SK-N-DZ (cell line): ENCODE measurements around the gene RASGRP2.

Experiments
- DNase-seq: peaks from one replicate; pipeline ENCODE4 v3.0.0-alpha.2; 2015; ENCODE audit warnings: low spot score

RASGRP2 gene

GRCh38 chr11:64698427-64698826 lies 45.5 kb downstream of the RASGRP2 start:
- DNase-seq: no peak

- no peak for DNase-seq
Observed at GRCh38 chr11:64697663-64698375, 46.1 kb downstream of the RASGRP2 start.

DNA sequence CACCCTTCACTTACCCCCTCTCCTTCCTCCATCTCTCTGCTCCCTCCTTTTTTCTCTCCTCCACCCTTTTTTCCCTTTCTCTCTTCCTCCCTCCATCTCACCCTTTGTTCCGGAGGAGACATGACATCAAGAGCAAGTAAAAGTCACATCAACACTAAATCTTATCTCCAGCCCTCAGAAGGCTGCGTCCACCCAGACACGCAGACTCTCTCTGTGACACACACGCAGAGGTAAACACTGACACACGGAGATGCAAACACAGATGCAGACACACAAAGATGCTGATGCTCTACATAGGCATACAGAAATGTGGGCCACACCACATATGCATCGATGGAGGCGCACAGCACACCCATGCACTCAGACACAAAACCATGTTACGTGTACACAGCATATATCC lies 47.9 kb downstream of the RASGRP2 start:
- no peak for DNase-seq

DNA sequence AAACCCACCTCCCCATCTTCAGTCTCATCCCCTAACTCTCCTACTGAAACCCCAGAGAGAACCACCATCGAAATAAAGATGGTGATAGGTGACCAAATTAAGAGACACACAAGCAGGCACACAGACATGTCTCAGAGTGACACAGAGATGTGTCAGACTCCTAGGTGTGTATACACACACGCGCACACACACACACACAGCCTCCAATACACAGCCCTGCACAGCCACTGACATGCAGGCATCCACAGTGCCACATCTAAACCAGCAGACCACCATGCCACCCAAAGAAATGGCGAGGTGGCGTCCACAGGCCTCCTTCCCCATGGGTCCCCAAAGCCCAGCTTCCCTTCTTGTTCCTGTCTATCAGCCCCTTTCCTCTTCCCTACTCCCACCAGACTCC lies 48.4 kb downstream of the RASGRP2 start:
- no peak for DNase-seq

GRCh38 chr11:64694821-64695365 lies 49.0 kb downstream of the RASGRP2 start:
- peak; percentile 82 for DNase-seq

- DNase-seq: no peak
Observed at GRCh38 chr11:64694026-64694755, 49.8 kb downstream of the RASGRP2 start.

DNA sequence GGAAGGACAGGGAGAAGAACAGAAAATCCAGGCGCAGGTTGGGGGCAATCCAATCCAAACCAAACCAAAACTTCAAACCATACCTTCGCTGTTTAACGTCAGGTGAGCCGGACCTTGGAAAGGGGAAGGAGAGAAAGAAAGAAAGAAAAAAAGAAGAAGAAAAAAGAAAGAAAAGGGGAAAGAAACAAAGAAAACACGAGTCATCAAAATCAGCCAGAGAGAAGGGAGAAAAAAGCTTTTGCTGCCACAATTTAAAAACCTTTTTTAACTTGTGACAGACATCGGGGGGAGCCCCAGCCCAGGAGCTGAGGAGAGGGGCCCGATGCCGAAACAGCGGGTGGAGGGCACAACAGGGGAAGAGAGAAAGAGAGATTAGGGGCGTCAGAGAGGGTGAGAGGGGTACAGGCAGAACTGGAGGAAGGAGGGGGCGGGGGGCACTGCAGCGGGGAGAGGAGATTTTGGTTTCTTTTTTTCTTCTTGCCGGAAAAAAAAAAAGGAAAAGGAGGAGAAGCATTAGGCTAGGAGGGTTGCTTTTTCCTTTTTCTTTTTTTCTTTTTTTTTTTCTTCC lies 51.1 kb downstream of the RASGRP2 start:
- no peak for DNase-seq

GRCh38 chr11:64691543-64691942 lies 52.4 kb downstream of the RASGRP2 start:
- no peak for DNase-seq

GRCh38 chr11:64690235-64690634 lies 53.7 kb downstream of the RASGRP2 start:
- no peak for DNase-seq

DNA sequence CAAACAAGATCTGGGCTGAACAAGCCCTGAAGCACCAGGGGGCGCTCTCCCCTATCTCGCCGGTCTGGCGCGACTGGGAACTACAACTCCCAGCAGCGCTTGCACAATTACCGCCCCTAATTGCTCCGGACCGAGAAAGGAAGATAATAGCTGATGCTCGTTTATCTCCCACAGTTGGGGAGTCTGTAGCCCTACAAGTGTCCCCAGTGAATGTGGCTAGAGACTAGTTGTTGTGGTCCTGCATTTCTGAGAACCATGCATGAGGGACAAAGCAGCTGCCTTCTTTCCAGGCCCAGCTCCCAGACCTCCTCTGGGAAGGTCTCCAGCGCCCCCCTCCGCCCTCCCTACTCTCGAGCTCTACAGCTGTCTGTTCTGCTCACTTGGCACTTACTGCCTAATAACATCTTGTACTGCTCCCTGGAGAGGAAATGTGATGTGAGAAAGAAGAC lies 55.4 kb downstream of the RASGRP2 start:
- DNase-seq: peak; percentile 92

- DNase-seq: no peak
Observed at GRCh38 chr11:64687643-64688533, 56.1 kb downstream of the RASGRP2 start.

DNA sequence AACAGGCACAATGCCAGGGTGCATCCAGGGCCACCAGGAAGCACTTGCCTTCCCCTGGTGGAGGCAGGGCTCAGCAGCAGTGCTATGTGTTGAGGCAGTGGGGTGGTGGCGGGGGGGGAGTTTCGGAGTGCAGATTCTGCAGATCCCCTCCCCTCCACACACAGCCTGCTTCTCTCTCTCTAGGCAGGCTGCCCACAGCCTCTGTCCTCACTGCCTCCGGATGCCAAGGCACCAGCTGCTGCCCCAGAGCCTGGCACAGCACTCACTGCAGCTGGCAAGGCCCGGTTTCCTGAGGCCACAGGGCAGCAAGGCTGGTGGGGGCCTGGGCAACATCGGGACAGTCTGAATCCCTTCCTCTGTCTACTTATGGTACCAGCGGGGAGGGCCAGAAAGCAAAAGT lies 56.7 kb downstream of the RASGRP2 start:
- DNase-seq: no peak

DNA sequence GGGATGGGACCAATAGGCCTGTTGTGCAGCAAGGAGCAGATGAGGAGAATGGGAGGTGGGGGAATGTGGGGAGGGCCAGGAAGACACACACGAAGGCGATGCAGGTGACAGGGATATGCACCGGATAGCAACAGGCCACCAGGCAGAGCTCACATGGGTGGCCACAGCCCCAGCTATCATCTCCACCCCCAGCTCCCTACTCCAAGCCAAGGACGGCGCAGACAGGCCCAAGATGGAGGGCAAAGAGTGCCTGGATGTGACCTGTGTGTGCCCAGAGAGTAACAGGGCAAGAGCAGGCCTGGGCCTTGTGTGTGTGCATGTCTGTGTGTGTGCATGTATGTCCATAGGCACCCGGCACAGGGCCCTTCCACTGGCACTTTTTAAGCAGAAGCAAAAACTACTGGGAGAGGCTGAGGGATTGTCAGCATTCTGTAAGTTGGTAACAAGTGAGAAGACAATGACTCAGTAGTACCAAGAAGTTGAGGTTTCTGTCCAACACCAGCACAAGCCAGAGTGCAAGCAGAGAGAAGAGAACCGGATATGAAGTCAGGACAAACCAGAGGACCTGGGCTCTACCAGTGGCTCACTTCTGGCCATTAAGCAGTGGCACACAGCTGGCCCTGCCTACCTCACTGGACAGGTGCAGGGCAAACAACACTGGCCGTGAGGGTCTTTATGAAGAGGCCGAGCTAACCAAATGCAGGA lies 57.3 kb downstream of the RASGRP2 start:
- no peak for DNase-seq

DNA sequence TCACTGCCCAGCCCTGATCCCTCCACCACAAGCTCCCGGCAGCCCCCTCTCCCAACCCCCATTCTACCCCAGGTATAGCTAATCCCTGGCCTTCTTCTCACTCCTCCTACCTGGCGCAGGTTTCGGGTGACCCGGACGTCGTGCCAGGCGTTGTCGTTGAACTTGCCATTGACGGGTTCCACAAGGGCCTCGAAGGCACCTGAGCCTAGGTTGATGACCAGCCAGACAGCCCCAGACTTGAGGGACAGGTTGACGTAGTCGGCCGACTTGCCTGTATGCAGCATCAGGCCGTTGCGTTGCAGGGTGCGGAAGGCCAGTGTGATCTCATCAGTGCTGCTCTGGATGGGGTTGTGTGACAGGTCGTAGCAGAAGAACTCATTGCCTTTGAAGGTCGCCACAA lies 58.4 kb downstream of the RASGRP2 start:
- DNase-seq: no peak

DNA sequence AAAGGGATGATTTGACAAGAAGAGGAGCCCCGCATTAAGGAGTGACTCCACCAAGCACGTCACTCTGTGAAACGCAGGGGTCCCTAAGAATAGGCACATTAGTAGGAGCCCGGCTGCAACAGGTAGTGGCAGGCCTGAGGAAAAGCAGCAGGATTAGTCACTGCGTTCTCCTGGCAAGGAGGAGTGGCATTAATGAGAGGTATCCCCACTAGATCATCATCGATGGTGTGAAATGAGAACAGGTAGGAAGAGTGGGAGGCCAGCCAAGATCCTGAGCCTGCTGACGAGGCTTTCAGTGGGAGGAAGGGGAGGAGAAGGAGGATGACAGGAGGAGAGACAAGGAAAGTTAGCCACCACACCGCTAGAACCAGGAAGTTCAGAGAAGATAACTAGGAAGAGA lies 59.6 kb downstream of the RASGRP2 start:
- no peak for DNase-seq

- DNase-seq: no peak
Observed at GRCh38 chr11:64681171-64681570, 62.8 kb downstream of the RASGRP2 start.

GRCh38 chr11:64679846-64680245 lies 64.1 kb downstream of the RASGRP2 start:
- DNase-seq: no peak

DNA sequence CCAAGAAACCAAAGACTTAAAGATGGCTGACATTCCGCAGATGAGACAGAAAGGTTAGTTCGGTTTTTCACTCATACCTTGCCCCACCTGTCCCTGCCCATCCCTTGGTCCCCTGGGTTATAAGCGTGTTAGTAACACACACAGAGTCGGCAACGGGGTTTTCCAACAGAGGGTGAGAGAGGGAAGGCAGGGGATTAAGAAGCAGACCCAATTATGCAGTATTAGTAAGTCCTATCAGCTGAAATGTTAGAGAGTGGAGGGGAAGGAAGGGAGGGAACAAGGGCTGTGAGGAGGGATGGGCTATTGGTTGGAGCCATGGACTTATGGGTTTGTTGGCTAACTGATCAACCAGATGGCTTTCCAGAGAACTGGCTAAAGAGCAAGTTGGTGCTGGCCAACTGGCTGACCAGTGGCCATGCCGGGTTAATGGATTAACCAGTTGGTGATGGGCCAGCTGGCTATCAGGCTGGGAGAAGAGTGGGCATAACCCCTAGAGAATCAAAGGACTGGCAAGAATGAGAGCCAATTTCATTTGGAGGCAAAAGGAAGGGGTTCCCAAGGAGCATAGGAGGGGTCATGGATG lies 66.4 kb downstream of the RASGRP2 start:
- no peak for DNase-seq
